HepG2 (cell line): ENCODE data around the gene TUBB3. TPM values are rescaled to one million over a fixed set of nuclear protein-coding genes. Genes with fewer than 3 reads are reported as not detected.
A peak's percentile ranks its signal among the peaks of the same experiment; 100 is the strongest.

Experiments
- ARNT2 ChIP-seq: sonication (generic); formaldehyde crosslinking; IDR thresholded peaks from 2 replicates; pipeline ENCODE4 v1.8.0; 2022; ENCODE audit warnings: mild to moderate bottlenecking, low read depth, missing genetic modification reagents, moderate library complexity
- BORCS8-MEF2B ChIP-seq: sonication (generic); formaldehyde crosslinking; IDR thresholded peaks from 2 replicates; pipeline ENCODE4 v1.8.0; 2022; ENCODE audit warnings: mild to moderate bottlenecking, missing genetic modification reagents
- CREM ChIP-seq, 2 experiments: sonication (generic) in 1 of 2; formaldehyde crosslinking in 1 of 2; IDR thresholded peaks; 2 replicates each; pipeline versions ENCODE4 v1.4.0 to v1.6.1; 2016 to 2020; ENCODE audit warnings: antibody characterized with exemption in 1 of 2, mild to moderate bottlenecking in 1 of 2, missing genetic modification reagents in 1 of 2
- EZH2 ChIP-seq: conservative IDR thresholded peaks from 2 replicates; pipeline ENCODE4 v1.6.1; 2012; ENCODE audit warnings: mild to moderate bottlenecking, low read depth, low read length, moderate library complexity
- FOXM1 ChIP-seq: sonication (generic); formaldehyde crosslinking; IDR thresholded peaks from 2 replicates; pipeline ENCODE4 v1.5.0; 2020; ENCODE audit warnings: missing genetic modification reagents
- GATAD1 ChIP-seq: IDR thresholded peaks from 2 replicates; pipeline ENCODE4 v1.6.1; 2016; ENCODE audit warnings: missing genetic modification reagents, missing compliant biosample characterization
- HDAC1 ChIP-seq: sonication (generic); formaldehyde crosslinking; IDR thresholded peaks from 2 replicates; pipeline ENCODE4 v1.5.1; 2020; ENCODE audit warnings: mild to moderate bottlenecking, missing genetic modification reagents
- KDM2A ChIP-seq: sonication (generic); formaldehyde crosslinking; IDR thresholded peaks from 2 replicates; pipeline ENCODE4 v1.4.0; 2020; ENCODE audit warnings: low read depth, missing genetic modification reagents, borderline replicate concordance
- KDM3A ChIP-seq: IDR thresholded peaks from 2 replicates; pipeline ENCODE4 v1.6.1; 2018; ENCODE audit warnings: low read depth, missing compliant biosample characterization
- MED1 ChIP-seq: sonication (generic); formaldehyde crosslinking; IDR thresholded peaks from 2 replicates; pipeline ENCODE4 v1.4.0; 2020; ENCODE audit warnings: missing genetic modification reagents
- NFE2L1 ChIP-seq: sonication (generic); formaldehyde crosslinking; IDR thresholded peaks from 2 replicates; pipeline ENCODE4 v1.4.0; 2020; ENCODE audit warnings: missing genetic modification reagents, mild to moderate bottlenecking, borderline replicate concordance
- NFKB2 ChIP-seq: sonication (generic); formaldehyde crosslinking; IDR thresholded peaks from 2 replicates; pipeline ENCODE4 v1.4.0; 2020; ENCODE audit warnings: missing genetic modification reagents, borderline replicate concordance
- REXO4 ChIP-seq: sonication (generic); formaldehyde crosslinking; IDR thresholded peaks from 2 replicates; pipeline ENCODE4 v1.8.0; 2022; ENCODE audit warnings: missing genetic modification reagents, mild to moderate bottlenecking, borderline replicate concordance
- SUZ12 ChIP-seq: fragments of 150-350 bp; IDR thresholded peaks from 2 replicates; pipeline ENCODE4 v1.6.1; 2014; ENCODE audit warnings: low read depth, low read length
- TEAD3 ChIP-seq: optimal IDR thresholded peaks from 2 replicates; pipeline ENCODE3; 2016; ENCODE audit warnings: borderline replicate concordance
- TMF1 ChIP-seq: sonication (generic); formaldehyde crosslinking; IDR thresholded peaks from 2 replicates; pipeline ENCODE4 v1.8.1; 2022; ENCODE audit warnings: low read depth, missing genetic modification reagents
- ZFAT ChIP-seq: sonication (generic); formaldehyde crosslinking; conservative IDR thresholded peaks from 2 replicates; pipeline ENCODE4 v1.8.1; 2023; ENCODE audit warnings: missing genetic modification reagents, inconsistent platforms
- ZIK1 ChIP-seq: sonication (generic); formaldehyde crosslinking; IDR thresholded peaks from 2 replicates; pipeline ENCODE4 v1.5.0; 2020; ENCODE audit warnings: mild to moderate bottlenecking, low read depth, missing genetic modification reagents, borderline replicate concordance
- ZMAT3 ChIP-seq: sonication (generic); formaldehyde crosslinking; conservative IDR thresholded peaks from 2 replicates; pipeline ENCODE4 v1.7.0; 2021; ENCODE audit warnings: missing genetic modification reagents
- ZNF263 ChIP-seq: sonication (generic); formaldehyde crosslinking; IDR thresholded peaks from 2 replicates; pipeline ENCODE4 v1.4.0; 2020; ENCODE audit warnings: missing genetic modification reagents
- ZNF451 ChIP-seq: sonication (generic); formaldehyde crosslinking; IDR thresholded peaks from 2 replicates; pipeline ENCODE4 v1.5.0; 2020; ENCODE audit warnings: mild to moderate bottlenecking, missing genetic modification reagents
- ZNF549 ChIP-seq: sonication (generic); formaldehyde crosslinking; IDR thresholded peaks from 2 replicates; pipeline ENCODE4 v1.5.0; 2020; ENCODE audit warnings: missing genetic modification reagents
- ZNF674 ChIP-seq: sonication (generic); formaldehyde crosslinking; IDR thresholded peaks from 2 replicates; pipeline ENCODE4 v1.5.0; 2020; ENCODE audit warnings: low read depth, mild to moderate bottlenecking, missing genetic modification reagents
- ZNF790 ChIP-seq: sonication (generic); formaldehyde crosslinking; IDR thresholded peaks from 2 replicates; pipeline ENCODE4 v1.8.0; 2022; ENCODE audit warnings: missing genetic modification reagents, mild to moderate bottlenecking, borderline replicate concordance
- polyA plus RNA-seq, 8 experiments: library from polyadenylated mRNA; depleted of rRNA in 3 of 8; stranded (reverse) in 7 of 8; unstranded in 1 of 8; fragments of >200 nt; fragmentation: Illumina TruSeq in 4 of 8; extraction: Trizol in 4 of 8; gene quantifications; 2 replicates each; pipeline versions ENCODE4 v1.2.1 to v1.2.3, GENCODE V29; 2011 to 2016; ENCODE audit warnings: low read depth in 4 of 8, missing spikeins in 1 of 8, mixed read lengths in 1 of 8; ENCODE audit not compliant: insufficient read depth in 1 of 8
- total RNA-seq, 5 experiments: library from RNA; depleted of rRNA; stranded (reverse); fragments of >200 nt; fragmentation: Illumina TruSeq; extraction: Trizol; gene quantifications; 2 replicates each; pipeline ENCODE4 v1.2.3, GENCODE V29; 2016; ENCODE audit warnings: low read depth in 1 of 5
- TF ChIP-seq, protein P1 (sequence below): sonication (generic); formaldehyde crosslinking; IDR thresholded peaks from 2 replicates; pipeline ENCODE4 v1.5.0; 2020; ENCODE audit warnings: missing genetic modification reagents, mild to moderate bottlenecking, borderline replicate concordance
- TF ChIP-seq, protein P2 (sequence below): IDR thresholded peaks from 2 replicates; pipeline ENCODE4 v1.6.1; 2016; ENCODE audit warnings: mild to moderate bottlenecking
- TF ChIP-seq, protein P3 (sequence below): sonication (generic); formaldehyde crosslinking; IDR thresholded peaks from 2 replicates; pipeline ENCODE4 v1.4.0; 2020; ENCODE audit warnings: mild to moderate bottlenecking, missing genetic modification reagents

TUBB3 gene
- total and polyA plus RNA-seq, 2 of the 13 experiments (the other 11 are each of a cell fraction or from before 2014, with no cell fraction given) = 110 to 185 TPM

DNA sequence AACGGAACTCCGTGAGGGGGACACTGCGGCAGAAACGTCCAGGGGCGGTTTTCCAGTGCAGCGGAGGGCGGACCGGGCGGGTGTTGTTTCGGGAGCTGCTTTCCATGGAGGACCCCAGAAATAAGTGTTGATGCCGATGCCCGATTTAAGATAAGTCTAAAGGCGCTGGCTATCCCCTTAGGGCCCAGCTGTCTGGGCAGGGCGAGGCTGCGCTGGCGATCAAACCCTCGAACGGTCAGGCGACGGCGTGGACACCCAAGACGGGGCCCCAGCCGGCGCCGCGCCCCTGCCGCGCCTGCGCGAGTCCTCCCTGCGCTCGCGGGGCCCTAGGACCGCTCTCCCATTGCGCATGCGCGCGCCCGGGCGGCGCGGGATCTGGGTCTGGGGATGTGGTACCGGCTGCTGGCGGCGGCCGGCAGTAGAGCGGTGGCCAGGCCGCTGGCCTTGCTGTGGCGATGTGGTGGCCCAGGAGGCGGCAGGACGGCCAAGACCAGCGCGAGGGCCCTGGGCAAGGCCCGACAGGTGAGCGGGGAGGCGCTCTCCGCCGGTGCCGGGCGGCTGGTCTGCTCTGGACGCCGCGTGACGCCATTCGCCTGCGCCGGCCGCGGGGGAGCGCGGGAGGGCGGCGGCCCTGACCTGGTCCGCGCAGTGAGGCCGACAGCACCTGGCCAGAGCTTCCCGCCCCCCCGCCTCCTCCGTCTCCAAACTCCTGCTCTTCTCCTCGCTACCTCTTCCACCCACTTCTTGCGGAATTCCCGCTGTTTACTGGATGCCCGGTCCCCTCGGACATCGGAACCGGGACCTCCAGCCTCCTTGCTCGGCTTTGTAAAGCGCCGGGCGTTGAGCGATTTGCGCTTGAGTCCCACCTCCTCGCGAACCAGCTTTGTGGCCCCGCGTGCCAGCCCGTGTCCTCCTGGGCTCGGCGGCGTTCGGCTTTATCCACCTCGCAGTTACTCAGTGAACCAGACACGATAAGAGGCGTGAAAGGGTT, 49.4 kb downstream of the TUBB3 start (continued):
- TF ChIP-seq, protein P1, sequence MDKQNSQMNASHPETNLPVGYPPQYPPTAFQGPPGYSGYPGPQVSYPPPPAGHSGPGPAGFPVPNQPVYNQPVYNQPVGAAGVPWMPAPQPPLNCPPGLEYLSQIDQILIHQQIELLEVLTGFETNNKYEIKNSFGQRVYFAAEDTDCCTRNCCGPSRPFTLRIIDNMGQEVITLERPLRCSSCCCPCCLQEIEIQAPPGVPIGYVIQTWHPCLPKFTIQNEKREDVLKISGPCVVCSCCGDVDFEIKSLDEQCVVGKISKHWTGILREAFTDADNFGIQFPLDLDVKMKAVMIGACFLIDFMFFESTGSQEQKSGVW = no peak
- TF ChIP-seq ZMAT3 (peak; percentile 95), NFKB2 (CRISPR knock-in tag) (peak; percentile 95), TMF1 (CRISPR knock-in tag) (peak; percentile 74; the same call in 1 of the 2 replicates), BORCS8-MEF2B (CRISPR knock-in tag) (peak; percentile 68), KDM3A (CRISPR knock-in tag) (no peak), ZNF790 (CRISPR knock-in tag) (peak; percentile 82), ZFAT (no peak), SUZ12 (no peak), CREM (IDR thresholded peaks at IDR 0.05) (peak; percentile 62; the same call in 1 of the 2 replicates), CREM (CRISPR knock-in tag; IDR thresholded peaks at IDR 0.05) (peak; percentile 75), MED1 (CRISPR knock-in tag) (peak; percentile 84), FOXM1 (CRISPR knock-in tag) (peak; percentile 4), ARNT2 (CRISPR knock-in tag) (peak; percentile 97), ZNF451 (peak; percentile 91), ZNF549 (CRISPR knock-in tag) (peak; percentile 88; the same call in 1 of the 2 replicates), GATAD1 (peak; percentile 98), NFE2L1 (no peak), HDAC1 (CRISPR knock-in tag) (peak; percentile 86), EZH2 (no peak), ZIK1 (CRISPR knock-in tag) (no peak), ZNF674 (no peak), ZNF263 (CRISPR knock-in tag) (peak; percentile 68; the same call in 1 of the 2 replicates), REXO4 (no peak), TEAD3 (CRISPR knock-in tag) (no peak), KDM2A (CRISPR knock-in tag) (peak; percentile 37)
- TF ChIP-seq, protein P2, sequence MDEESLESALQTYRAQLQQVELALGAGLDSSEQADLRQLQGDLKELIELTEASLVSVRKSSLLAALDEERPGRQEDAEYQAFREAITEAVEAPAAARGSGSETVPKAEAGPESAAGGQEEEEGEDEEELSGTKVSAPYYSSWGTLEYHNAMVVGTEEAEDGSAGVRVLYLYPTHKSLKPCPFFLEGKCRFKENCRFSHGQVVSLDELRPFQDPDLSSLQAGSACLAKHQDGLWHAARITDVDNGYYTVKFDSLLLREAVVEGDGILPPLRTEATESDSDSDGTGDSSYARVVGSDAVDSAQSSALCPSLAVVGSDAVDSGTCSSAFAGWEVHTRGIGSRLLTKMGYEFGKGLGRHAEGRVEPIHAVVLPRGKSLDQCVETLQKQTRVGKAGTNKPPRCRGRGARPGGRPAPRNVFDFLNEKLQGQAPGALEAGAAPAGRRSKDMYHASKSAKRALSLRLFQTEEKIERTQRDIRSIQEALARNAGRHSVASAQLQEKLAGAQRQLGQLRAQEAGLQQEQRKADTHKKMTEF (CRISPR knock-in tag) = peak; percentile 78
- TF ChIP-seq, protein P3, sequence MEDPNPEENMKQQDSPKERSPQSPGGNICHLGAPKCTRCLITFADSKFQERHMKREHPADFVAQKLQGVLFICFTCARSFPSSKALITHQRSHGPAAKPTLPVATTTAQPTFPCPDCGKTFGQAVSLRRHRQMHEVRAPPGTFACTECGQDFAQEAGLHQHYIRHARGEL (CRISPR knock-in tag) = no peak
